ENCODE measurements around the gene CACNA1C. TPM values are rescaled to one million over a fixed set of nuclear protein-coding genes. Genes with fewer than 3 reads are reported as not detected.

Gene CACNA1C
- polyA plus RNA-seq, 2 donors, result 2.1 to 2.5 TPM

DNA sequence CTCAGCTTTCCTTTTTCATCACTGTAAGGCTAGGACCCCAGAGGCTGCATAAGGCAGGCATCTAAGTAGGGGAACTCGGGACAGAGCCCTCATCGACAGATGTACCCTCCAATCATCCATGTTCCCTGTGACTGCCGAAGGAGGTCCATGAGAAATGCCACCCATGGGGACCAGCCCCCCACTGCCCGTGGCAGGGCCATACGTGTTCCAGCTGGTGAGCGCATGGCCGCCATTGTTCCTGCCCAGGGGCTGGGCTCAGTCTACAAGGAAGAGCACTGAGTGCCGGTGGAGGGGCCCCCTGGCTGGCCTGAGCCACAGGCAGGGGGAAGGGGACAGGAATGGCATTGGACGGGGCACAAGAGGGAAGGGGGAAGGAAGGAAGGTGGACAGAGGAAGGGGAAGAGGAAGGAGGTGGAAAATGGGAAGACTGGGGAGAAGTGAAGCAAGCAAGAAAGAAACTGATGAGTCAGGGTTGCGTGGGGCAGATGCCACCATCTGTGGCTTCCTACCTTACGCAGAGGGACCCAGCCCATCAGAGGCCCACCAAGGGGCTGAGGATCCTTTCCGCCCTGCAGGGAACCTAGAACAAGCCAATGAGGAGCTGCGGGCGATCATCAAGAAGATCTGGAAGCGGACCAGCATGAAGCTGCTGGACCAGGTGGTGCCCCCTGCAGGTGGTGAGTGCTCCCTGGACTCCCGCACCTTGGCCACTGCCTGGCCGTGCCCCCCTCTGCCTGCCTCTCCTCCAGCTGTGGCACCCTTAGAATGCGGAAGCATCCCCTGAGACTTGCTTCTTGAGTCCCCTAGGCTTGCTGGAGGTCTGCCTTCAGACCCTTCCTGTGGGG lies 621.4 kb downstream of the CACNA1C start:
- H3K27ac ChIP-seq (ENCODE audit: low read depth in 2 of 2, low read length in 1 of 2), result no peak overlapping the region
- H3K9me3 ChIP-seq (ENCODE audit: control insufficient read depth in 2 of 2, insufficient read depth in 1 of 2, low read depth in 1 of 2, low read length in 1 of 2), result no peaks in the 10 kb centered on the region
- H3K27me3 ChIP-seq (ENCODE audit: control insufficient read depth in 1 of 2, insufficient read depth in 2 of 2, low read length in 2 of 2), result no peaks in the 10 kb centered on the region
- H3K4me3 ChIP-seq (ENCODE audit: low read depth in 1 of 2, low read length in 2 of 2), result no peak overlapping the region
- 89% methylated on average over 18 of the region's 18 CpGs for WGBS, 2 donors
- no peaks in the 10 kb centered on the region for H3K4me1 ChIP-seq (ENCODE audit: control insufficient read depth in 2 of 2, insufficient read depth in 2 of 2, low read length in 1 of 2)
- peaks cover 0 to 2% of the 10 kb centered on the region in 2 donors for H3K36me3 ChIP-seq (ENCODE audit: control insufficient read depth in 2 of 2, insufficient read depth in 2 of 2, low read length in 1 of 2)

DNA sequence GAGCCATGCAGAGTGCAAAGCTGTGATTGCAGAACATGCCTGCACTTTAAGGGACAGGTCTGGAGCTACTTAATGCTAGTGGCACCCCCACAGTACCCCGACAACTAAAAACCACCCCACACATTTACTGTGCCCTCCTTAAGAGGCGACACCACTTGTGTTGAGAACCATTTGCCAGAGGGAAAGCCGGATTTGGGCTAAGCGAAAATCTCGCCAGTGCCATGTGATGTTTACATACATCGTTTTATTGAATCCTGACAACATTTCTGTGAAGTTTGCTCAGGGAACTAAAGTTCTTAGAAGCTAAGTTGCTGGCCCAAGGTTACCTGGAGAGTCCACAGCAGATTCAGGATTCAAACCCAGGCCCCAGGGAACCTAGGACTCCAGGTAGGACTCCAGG lies 623.0 kb downstream of the CACNA1C start:
- 68 to 75% methylated on average over 6 of the region's 6 CpGs for WGBS, 2 donors
- H3K36me3 ChIP-seq (ENCODE audit: control insufficient read depth in 2 of 2, insufficient read depth in 2 of 2, low read length in 1 of 2), result peaks cover 0 to 2% of the 10 kb centered on the region in 2 donors

DNA sequence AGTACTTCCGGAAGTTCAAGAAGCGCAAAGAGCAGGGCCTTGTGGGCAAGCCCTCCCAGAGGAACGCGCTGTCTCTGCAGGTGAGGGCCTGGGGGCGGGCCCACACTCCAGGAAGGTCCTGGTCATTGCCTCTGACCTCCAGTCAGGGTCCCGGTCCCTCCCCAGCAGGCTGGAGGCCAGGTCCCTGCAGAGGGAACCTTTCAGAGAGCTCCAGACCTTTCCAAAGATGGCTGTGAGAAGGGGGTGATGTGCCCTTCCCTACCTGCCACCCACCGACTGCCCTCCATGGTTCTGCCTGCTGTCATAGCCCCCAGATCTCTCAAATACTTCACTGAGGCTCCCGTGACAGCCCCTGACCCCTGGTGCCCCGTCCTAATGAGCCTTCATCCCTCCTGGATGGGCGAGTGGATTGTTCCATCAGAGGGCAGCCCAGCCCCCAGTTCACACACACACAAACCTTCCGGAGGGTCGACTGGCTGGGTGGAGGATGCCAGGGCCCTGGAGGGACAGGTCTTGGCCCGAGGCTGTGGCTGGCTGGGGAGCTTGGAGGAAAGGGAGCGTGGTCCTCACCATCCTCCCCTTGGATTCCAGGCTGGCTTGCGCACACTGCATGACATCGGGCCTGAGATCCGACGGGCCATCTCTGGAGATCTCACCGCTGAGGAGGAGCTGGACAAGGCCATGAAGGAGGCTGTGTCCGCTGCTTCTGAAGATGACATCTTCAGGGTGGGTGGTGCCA lies 624.5 kb downstream of the CACNA1C start:
- Histone ChIP-seq H3K4me3 (ENCODE audit: low read depth in 1 of 2, low read length in 2 of 2) (no peak overlapping the region), H3K9me3 (ENCODE audit: control insufficient read depth in 2 of 2, insufficient read depth in 1 of 2, low read depth in 1 of 2, low read length in 1 of 2) (no peaks in the 10 kb centered on the region), H3K27me3 (ENCODE audit: control insufficient read depth in 1 of 2, insufficient read depth in 2 of 2, low read length in 2 of 2) (no peaks in the 10 kb centered on the region), H3K36me3 (ENCODE audit: control insufficient read depth in 2 of 2, insufficient read depth in 2 of 2, low read length in 1 of 2) (peaks cover 0 to 2% of the 10 kb centered on the region in 2 donors), H3K27ac (ENCODE audit: low read depth in 2 of 2, low read length in 1 of 2) (no peak overlapping the region), H3K4me1 (ENCODE audit: control insufficient read depth in 2 of 2, insufficient read depth in 2 of 2, low read length in 1 of 2) (no peaks in the 10 kb centered on the region)
- WGBS, 2 donors, result 78 to 82% methylated on average over 20 of the region's 20 CpGs

More for the DNA sequence above, 623.0 kb downstream of the CACNA1C start:
- Histone ChIP-seq H3K4me3 (ENCODE audit: low read depth in 1 of 2, low read length in 2 of 2) (no peak overlapping the region), H3K27ac (ENCODE audit: low read depth in 2 of 2, low read length in 1 of 2) (no peak overlapping the region), H3K4me1 (ENCODE audit: control insufficient read depth in 2 of 2, insufficient read depth in 2 of 2, low read length in 1 of 2) (no peaks in the 10 kb centered on the region), H3K9me3 (ENCODE audit: control insufficient read depth in 2 of 2, insufficient read depth in 1 of 2, low read depth in 1 of 2, low read length in 1 of 2) (no peaks in the 10 kb centered on the region), H3K27me3 (ENCODE audit: control insufficient read depth in 1 of 2, insufficient read depth in 2 of 2, low read length in 2 of 2) (no peaks in the 10 kb centered on the region)

DNA sequence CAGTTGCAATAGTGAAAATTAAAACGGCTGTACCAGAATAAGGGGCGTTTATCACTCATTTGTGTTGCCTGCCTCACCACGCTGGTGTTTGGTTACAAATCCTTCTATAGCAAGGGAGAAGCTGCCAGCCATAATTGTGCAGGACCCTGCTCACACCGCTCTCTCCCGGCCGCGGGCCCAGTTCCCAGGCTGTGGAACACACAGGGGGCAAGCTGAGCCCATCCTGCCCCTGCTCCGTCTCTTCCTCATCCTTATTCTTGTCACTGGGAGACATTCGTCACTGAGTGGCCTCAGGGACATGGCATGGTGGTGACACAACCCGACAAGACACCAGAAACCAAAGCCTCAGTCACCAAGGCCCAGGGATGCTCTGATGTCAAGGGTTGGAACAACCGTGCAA lies 625.6 kb downstream of the CACNA1C start:
- H3K4me3 ChIP-seq (ENCODE audit: low read depth in 1 of 2, low read length in 2 of 2), result no peak overlapping the region
- 78 to 81% methylated on average over 11 of the region's 11 CpGs for WGBS, 2 donors
- H3K36me3 ChIP-seq (ENCODE audit: control insufficient read depth in 2 of 2, insufficient read depth in 2 of 2, low read length in 1 of 2), result peaks cover 0 to 2% of the 10 kb centered on the region in 2 donors

DNA sequence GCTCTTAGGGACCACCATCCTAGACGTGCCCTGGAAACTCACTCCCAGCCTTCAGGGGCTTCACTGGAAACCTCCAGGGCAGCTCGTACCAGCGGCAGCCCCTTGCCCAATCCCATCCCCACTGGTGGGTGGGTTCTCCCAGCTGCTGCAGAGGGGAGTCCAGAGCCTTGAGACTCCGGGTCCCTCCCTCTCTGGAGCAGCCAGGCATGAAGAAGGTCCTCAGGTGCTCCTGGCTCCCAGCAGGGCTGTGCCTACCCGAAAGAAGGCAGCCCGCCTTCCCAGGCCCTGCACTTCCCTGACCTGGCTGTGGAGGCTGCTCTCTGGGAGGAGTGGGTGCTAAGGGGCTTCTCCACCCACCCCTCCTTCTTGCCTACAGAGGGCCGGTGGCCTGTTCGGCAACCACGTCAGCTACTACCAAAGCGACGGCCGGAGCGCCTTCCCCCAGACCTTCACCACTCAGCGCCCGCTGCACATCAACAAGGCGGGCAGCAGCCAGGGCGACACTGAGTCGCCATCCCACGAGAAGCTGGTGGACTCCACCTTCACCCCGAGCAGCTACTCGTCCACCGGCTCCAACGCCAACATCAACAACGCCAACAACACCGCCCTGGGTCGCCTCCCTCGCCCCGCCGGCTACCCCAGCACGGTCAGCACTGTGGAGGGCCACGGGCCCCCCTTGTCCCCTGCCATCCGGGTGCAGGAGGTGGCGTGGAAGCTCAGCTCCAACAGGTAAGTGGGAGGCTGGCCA lies 626.5 kb downstream of the CACNA1C start:
- H3K4me3 ChIP-seq (ENCODE audit: low read depth in 1 of 2, low read length in 2 of 2), result no peak overlapping the region
- H3K4me1 ChIP-seq (ENCODE audit: control insufficient read depth in 2 of 2, insufficient read depth in 2 of 2, low read length in 1 of 2), result no peaks in the 10 kb centered on the region
- peaks cover 0 to 2% of the 10 kb centered on the region in 2 donors for H3K36me3 ChIP-seq (ENCODE audit: control insufficient read depth in 2 of 2, insufficient read depth in 2 of 2, low read length in 1 of 2)
- no peaks in the 10 kb centered on the region for H3K9me3 ChIP-seq (ENCODE audit: control insufficient read depth in 2 of 2, insufficient read depth in 1 of 2, low read depth in 1 of 2, low read length in 1 of 2)
- no peaks in the 10 kb centered on the region for H3K27me3 ChIP-seq (ENCODE audit: control insufficient read depth in 1 of 2, insufficient read depth in 2 of 2, low read length in 2 of 2)
- WGBS, 2 donors, result 85 to 89% methylated on average over 31 to 33 of the region's 33 CpGs
- H3K27ac ChIP-seq (ENCODE audit: low read depth in 2 of 2, low read length in 1 of 2), result no peak overlapping the region

More for the DNA sequence above, 625.6 kb downstream of the CACNA1C start:
- Histone ChIP-seq H3K27ac (ENCODE audit: low read depth in 2 of 2, low read length in 1 of 2) (no peak overlapping the region), H3K4me1 (ENCODE audit: control insufficient read depth in 2 of 2, insufficient read depth in 2 of 2, low read length in 1 of 2) (no peaks in the 10 kb centered on the region), H3K27me3 (ENCODE audit: control insufficient read depth in 1 of 2, insufficient read depth in 2 of 2, low read length in 2 of 2) (no peaks in the 10 kb centered on the region), H3K9me3 (ENCODE audit: control insufficient read depth in 2 of 2, insufficient read depth in 1 of 2, low read depth in 1 of 2, low read length in 1 of 2) (no peaks in the 10 kb centered on the region)

DNA sequence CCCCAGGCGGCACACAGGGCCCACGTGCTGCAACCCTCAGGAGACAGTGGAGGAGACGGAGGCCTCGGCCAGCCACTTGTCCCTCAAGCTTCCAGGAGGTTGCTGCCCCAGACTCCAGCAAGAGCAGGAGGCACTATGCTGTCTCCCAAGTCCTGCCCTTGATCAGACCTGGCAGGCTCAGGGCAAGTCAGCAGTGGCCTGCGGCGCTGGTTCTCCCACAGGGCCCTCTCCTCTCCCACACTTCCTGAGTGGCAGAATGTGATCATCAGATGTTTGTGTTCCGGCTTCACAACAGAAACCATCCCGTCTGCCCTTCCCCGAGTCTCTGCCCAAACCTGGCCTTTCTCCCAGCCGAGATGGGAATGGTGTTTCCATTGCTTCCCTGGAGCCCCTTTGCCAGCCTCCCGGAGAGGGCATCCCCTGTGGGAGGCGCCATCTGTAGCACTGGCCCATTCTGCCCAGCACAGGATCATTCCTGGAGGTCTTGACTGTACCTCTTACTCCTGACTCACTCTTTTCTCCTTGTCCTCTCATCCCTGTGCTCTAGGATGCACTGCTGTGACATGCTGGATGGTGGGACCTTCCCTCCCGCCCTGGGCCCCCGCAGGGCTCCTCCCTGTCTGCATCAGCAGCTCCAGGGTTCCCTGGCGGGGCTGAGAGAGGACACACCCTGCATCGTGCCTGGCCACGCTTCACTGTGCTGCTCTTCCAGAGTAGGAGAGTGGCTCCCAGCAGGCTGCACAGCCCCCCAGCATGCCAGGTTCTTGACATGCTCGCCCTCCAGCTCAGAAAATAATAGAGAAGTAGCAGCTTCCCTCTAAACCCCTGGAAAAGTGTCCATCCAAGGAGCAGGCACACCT lies 627.3 kb downstream of the CACNA1C start:
- 71 to 77% methylated on average over 18 of the region's 18 CpGs for WGBS, 2 donors
- Histone ChIP-seq H3K9me3 (ENCODE audit: control insufficient read depth in 2 of 2, insufficient read depth in 1 of 2, low read depth in 1 of 2, low read length in 1 of 2) (no peaks in the 10 kb centered on the region), H3K4me1 (ENCODE audit: control insufficient read depth in 2 of 2, insufficient read depth in 2 of 2, low read length in 1 of 2) (no peaks in the 10 kb centered on the region), H3K27ac (ENCODE audit: low read depth in 2 of 2, low read length in 1 of 2) (no peak overlapping the region), H3K36me3 (ENCODE audit: control insufficient read depth in 2 of 2, insufficient read depth in 2 of 2, low read length in 1 of 2) (peaks cover 0 to 2% of the 10 kb centered on the region in 2 donors), H3K27me3 (ENCODE audit: control insufficient read depth in 1 of 2, insufficient read depth in 2 of 2, low read length in 2 of 2) (no peaks in the 10 kb centered on the region), H3K4me3 (ENCODE audit: low read depth in 1 of 2, low read length in 2 of 2) (no peak overlapping the region)

DNA sequence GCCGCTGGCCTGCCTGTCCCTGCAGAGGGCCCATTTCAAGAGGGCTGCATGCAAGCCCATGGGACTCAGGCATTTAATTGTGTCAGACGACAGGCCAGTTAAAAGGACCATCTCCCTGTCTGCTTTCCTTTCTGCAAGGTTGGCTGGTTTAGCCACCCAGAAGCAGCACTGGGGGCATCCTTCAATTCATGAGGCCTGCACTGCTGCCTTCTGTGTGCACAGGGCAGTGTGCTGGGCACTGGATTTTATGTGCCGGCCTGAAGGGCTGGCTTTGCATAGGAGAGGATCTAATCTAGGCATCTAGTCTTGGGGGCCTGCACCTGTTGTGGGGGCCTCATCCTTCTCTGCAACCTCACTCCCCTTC lies 627.9 kb downstream of the CACNA1C start:
- no peaks in the 10 kb centered on the region for H3K9me3 ChIP-seq (ENCODE audit: control insufficient read depth in 2 of 2, insufficient read depth in 1 of 2, low read depth in 1 of 2, low read length in 1 of 2)
- H3K4me3 ChIP-seq (ENCODE audit: low read depth in 1 of 2, low read length in 2 of 2), result no peak overlapping the region
- H3K27me3 ChIP-seq (ENCODE audit: control insufficient read depth in 1 of 2, insufficient read depth in 2 of 2, low read length in 2 of 2), result no peaks in the 10 kb centered on the region
- WGBS, 2 donors, result 82 to 83% methylated on average over 3 of the region's 3 CpGs
- no peak overlapping the region for H3K27ac ChIP-seq (ENCODE audit: low read depth in 2 of 2, low read length in 1 of 2)
- peaks cover 0 to 2% of the 10 kb centered on the region in 2 donors for H3K36me3 ChIP-seq (ENCODE audit: control insufficient read depth in 2 of 2, insufficient read depth in 2 of 2, low read length in 1 of 2)
- H3K4me1 ChIP-seq (ENCODE audit: control insufficient read depth in 2 of 2, insufficient read depth in 2 of 2, low read length in 1 of 2), result no peaks in the 10 kb centered on the region

DNA sequence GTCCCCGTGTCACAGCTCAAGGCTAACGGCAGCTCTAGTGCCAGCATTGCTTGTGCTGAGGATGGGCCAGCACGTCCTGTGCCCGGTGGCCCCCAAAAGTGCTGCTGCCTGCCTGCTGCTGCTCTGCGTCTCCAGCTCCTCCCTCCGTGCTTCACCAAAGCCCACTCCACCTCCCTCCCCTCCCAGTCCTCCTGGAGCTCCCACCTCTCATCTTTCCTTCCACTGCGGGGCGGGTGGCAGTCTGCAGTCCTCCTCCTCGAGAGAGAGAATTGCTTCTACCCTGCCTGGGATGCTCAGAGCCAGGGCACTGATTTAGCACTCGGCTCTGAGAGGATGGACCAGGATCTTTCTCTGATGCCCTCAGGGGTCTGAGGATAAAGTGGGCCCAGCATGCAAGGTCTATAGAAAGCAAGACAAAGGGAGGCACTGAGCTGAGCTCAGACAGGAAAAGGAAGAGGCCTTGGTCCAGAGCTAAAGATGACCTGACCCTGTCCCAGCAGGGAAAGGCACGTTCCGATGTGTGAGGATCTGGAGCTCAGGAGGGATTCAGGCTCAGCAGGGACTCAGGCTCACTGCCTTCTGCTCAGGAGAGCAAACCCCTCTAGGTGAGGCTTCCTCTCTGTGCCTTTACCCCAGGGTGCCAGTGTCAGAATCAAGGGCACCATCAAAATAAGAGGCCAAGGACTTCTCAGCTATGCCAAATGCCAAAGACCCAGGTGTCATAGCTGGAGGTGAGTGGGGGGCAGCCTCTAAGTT lies 628.8 kb downstream of the CACNA1C start:
- Histone ChIP-seq H3K9me3 (ENCODE audit: control insufficient read depth in 2 of 2, insufficient read depth in 1 of 2, low read depth in 1 of 2, low read length in 1 of 2) (no peaks in the 10 kb centered on the region), H3K27me3 (ENCODE audit: control insufficient read depth in 1 of 2, insufficient read depth in 2 of 2, low read length in 2 of 2) (no peaks in the 10 kb centered on the region), H3K36me3 (ENCODE audit: control insufficient read depth in 2 of 2, insufficient read depth in 2 of 2, low read length in 1 of 2) (peaks cover 0 to 2% of the 10 kb centered on the region in 2 donors), H3K4me3 (ENCODE audit: low read depth in 1 of 2, low read length in 2 of 2) (no peak overlapping the region), H3K27ac (ENCODE audit: low read depth in 2 of 2, low read length in 1 of 2) (no peak overlapping the region), H3K4me1 (ENCODE audit: control insufficient read depth in 2 of 2, insufficient read depth in 2 of 2, low read length in 1 of 2) (no peaks in the 10 kb centered on the region)
- 66 to 67% methylated on average over 12 of the region's 12 CpGs for WGBS, 2 donors

Measured in esophagus (tissue), 2 donors.